ENCODE measurements around the gene RHCG. TPM values are rescaled to one million over a fixed set of nuclear protein-coding genes. Genes with fewer than 3 reads are reported as not detected.

Gene RHCG
- total RNA-seq, 2 experiments from 2014 or later = not detected

DNA sequence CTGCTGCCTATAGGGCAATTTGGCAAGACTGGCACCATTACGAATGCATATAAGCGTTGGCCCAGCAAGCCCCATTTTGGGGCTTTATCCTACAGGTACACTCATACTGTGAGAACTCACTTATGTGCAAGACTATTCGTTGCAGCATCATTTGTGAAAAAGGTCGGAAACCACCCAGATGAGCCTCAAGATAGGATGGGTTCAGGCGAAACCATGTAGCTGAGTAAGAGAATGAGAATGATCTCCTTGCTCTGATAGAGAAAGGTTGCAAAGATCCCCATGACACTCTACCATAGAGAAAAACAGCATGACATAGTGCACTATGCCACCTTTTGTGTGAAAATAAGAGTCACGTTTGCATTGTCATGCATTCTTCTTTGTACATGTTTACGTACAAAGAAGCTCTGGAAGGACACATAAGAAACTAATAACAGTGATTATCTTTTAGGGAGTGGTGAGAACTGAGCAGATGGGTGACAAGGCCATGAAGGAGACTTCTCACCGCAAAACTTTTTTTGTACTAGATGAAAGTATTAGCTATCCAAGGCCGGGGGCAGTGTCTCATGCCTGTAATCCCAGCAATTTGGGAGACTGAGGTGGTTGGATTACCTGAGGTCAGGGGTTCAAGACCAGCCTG, 50.0 kb downstream of the RHCG start:
- peaks cover 23% of the 10 kb centered on the region for H3K27me3 Mint-ChIP-seq (ENCODE audit: low read depth)
- DNase-seq = no peak
- CTCF ChIA-PET = interaction anchor here (0.5 to 1.6 kb wide), 5 partner anchors 11 to 403 kb away, joined by 3 to 6 read pairs (median 3); no protein-coding TSS in a partner anchor
- H3K36me3 Mint-ChIP-seq (ENCODE audit: low read depth) = no peaks in the 10 kb centered on the region
- H3K9me3 Mint-ChIP-seq = no peaks in the 10 kb centered on the region
- intact Hi-C loops (cut with micrococcal nuclease) = no loop called here
- H3K4me3 Mint-ChIP-seq = no peak overlapping the region
- no peaks in the 10 kb centered on the region for H3K4me1 Mint-ChIP-seq (ENCODE audit: low read depth)
- H3K27ac Mint-ChIP-seq = no peak overlapping the region

DNA sequence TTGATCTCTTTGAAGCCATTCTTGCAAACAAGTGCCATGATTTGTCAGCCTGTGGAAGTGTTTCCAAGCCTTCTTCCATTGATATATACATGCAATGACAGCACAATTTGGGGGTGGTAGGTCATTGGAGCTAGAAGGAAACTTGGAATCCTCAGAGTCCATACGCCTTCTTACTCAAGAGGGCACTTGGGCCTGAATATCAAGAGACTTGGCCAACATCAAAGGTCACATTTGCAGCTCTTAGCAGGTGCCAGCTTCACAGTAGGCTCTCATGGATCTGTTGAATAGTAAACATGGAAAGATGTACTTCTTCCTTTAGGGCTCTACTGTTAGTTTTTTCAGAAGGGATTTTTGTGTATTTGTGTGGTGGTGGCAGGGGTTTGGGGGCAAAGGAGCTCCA, 50.9 kb downstream of the RHCG start:
- no peak overlapping the region for H3K4me3 Mint-ChIP-seq
- H3K9me3 Mint-ChIP-seq = no peaks in the 10 kb centered on the region
- no peaks in the 10 kb centered on the region for H3K36me3 Mint-ChIP-seq (ENCODE audit: low read depth)
- H3K27me3 Mint-ChIP-seq (ENCODE audit: low read depth) = peaks cover 20% of the 10 kb centered on the region
- no peak for DNase-seq
- intact Hi-C loops (cut with micrococcal nuclease) = no loop called here
- H3K27ac Mint-ChIP-seq = no peak overlapping the region
- no peaks in the 10 kb centered on the region for H3K4me1 Mint-ChIP-seq (ENCODE audit: low read depth)
- CTCF ChIA-PET = interaction anchor here (0.5 to 1.6 kb wide), 4 partner anchors 27 to 88 kb away, joined by 3 to 5 read pairs (median 3); no protein-coding TSS in a partner anchor

DNA sequence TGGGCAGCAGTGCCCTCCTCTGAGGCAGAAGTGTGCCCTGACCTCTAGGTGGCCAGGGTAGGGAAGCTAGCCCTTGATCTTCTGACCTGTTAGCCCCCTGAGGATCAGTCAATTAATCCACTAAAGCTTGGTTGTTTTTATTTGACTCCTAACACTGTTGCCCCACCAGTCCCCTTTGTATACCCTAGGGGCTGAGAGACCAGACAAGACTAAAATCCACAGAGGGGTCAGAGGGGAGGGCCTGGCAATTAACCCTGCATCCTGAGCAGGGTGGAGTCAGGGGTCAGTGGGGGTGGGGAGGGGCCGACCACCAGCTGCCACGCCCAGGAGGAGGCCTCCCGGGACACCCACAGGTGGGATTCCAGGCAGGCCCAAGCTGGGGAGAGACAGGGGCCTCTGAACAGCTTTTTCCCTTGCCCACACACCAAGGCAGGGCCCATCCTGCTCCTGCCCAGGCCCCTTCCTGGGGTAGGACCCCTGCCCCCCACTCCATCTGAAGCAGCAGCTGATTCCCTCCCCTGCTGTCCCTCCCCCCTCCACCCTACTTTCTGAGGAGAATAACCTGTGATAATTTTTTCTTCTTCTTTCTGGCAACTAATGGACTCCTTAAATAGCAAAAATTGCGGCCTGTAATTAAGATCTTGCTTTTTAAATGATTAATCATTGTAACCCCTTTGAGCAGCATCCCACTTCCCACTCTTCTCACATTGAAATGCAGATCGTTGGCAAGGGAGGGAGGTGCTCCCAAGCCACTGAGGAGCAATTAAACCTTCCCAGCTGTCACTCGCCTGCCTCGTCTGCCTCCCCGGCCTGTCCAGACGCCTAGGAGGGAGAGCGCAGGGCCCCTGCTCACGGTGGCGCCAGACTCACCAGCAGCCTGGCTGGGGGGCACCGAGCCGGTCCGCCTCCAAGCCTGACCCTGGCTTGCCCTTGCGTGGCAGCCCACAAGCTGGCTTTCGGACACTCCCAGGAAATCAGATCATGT, 51.9 kb downstream of the RHCG start:
- Mint-ChIP-seq H3K27me3 (ENCODE audit: low read depth) (peaks cover 17% of the 10 kb centered on the region), H3K4me3 (no peak overlapping the region), H3K9me3 (no peaks in the 10 kb centered on the region), H3K4me1 (ENCODE audit: low read depth) (no peaks in the 10 kb centered on the region), H3K36me3 (ENCODE audit: low read depth) (no peaks in the 10 kb centered on the region), H3K27ac (no peak overlapping the region)
- no peak for DNase-seq
- intact Hi-C loops (cut with micrococcal nuclease) = no loop called here
- CTCF ChIA-PET = interaction anchor here (0.5 to 1.1 kb wide), 4 partner anchors 14 to 180 kb away, joined by 3 read pairs; no protein-coding TSS in a partner anchor

DNA sequence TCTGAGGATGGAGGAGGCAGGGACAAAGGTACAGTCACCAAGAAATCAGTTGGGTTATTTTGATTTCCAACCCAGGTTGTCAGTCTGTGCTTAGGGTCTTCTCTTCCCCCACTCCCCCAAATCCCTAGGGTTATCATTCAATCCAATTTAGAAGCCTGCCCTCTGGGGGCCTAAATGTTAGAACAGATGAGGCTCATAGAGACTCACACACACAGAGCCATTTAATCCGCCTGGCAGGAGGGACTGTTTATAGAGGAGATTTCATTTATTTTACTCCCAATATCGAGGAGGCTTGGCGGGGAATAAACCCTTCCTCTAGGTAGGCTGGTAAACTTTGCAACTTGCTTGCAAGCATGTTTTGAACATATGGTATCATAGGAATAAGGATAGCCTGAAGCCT, 52.8 kb downstream of the RHCG start:
- no peaks in the 10 kb centered on the region for H3K4me1 Mint-ChIP-seq (ENCODE audit: low read depth)
- no peaks in the 10 kb centered on the region for H3K9me3 Mint-ChIP-seq
- H3K36me3 Mint-ChIP-seq (ENCODE audit: low read depth) = no peaks in the 10 kb centered on the region
- peaks cover 18% of the 10 kb centered on the region for H3K27me3 Mint-ChIP-seq (ENCODE audit: low read depth)
- no peak overlapping the region for H3K4me3 Mint-ChIP-seq
- intact Hi-C loops (cut with micrococcal nuclease) = loop anchor here (2.0 kb wide), 1 partner anchor 29 kb away; no protein-coding TSS in a partner anchor
- no peak overlapping the region for H3K27ac Mint-ChIP-seq
- no peak for DNase-seq
- CTCF ChIA-PET = interaction anchor here (0.7 to 3.1 kb wide), 6 partner anchors 10 to 121 kb away, joined by 3 to 11 read pairs (median 3); no protein-coding TSS in a partner anchor

DNA sequence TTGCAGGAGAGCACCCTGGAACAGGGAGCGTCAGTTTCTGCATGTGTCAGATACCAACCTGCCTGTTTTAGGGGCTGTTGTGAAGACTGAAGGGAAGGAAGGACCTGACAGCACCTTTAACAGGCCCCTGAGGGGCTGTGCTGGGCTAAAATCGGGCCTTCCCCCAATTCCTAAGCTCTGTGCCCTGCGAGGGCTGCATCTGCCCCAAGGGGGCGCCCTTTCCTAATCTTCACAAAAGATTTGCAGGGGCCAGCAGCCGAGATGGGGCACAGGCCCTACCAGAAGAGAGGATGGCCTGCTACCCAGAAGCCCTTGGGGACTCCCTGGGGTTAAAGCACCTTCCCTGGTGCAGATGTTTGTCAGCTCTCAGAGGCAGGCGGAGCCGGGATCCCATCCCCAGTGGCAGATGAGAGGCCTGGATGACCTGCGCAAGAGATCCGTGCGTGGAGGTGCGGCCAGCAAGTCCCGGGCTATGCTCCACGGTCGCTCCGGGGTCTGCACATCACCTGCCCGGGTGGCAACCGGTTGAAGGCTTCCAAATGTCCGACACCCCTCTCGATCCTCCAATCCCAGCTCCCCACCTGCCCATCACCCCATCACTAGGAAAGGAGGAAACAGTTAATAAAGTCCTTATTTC, 53.6 kb downstream of the RHCG start:
- no peak overlapping the region for H3K27ac Mint-ChIP-seq

DNA sequence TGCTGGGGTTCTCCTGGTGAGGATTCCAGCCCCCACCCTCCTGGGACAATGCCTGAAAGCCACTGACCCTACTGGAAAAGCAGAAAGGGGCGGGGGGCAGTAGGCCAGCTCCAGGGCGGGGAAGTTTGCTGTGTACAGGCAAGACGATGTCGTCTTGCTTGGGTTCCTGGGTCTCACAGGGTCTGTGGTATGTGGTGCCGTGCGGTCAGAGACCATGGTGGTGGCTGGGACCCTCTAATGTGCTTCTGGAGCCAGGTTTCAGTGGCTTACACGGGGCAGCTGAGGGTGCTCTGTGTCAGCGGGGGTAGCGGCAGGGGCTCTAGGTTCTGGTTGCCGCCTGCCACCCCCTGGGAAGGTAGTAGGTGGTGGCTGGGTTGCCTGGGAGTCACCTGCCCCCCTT, 54.2 kb downstream of the RHCG start:
- CTCF ChIA-PET = interaction anchor here (0.9 to 3.1 kb wide), 8 partner anchors 14 to 112 kb away, joined by 3 to 11 read pairs (median 4); no protein-coding TSS in a partner anchor
- Mint-ChIP-seq H3K4me1 (ENCODE audit: low read depth) (no peaks in the 10 kb centered on the region), H3K36me3 (ENCODE audit: low read depth) (no peaks in the 10 kb centered on the region), H3K27ac (no peak overlapping the region), H3K27me3 (ENCODE audit: low read depth) (peaks cover 11% of the 10 kb centered on the region), H3K9me3 (no peaks in the 10 kb centered on the region), H3K4me3 (no peak overlapping the region)
- no peak for DNase-seq
- intact Hi-C loops (cut with micrococcal nuclease) = loop anchor here (1.0 to 2.0 kb wide), 2 partner anchors 31 to 114 kb away; no protein-coding TSS in a partner anchor

More for the DNA sequence above, 53.6 kb downstream of the RHCG start:
- DNase-seq = peak; percentile 74
- no peaks in the 10 kb centered on the region for H3K9me3 Mint-ChIP-seq
- CTCF ChIA-PET = interaction anchor here (0.7 to 3.1 kb wide), 11 partner anchors 9 to 122 kb away, joined by 3 to 11 read pairs (median 4); no protein-coding TSS in a partner anchor
- H3K4me1 Mint-ChIP-seq (ENCODE audit: low read depth) = no peaks in the 10 kb centered on the region
- peaks cover 13% of the 10 kb centered on the region for H3K27me3 Mint-ChIP-seq (ENCODE audit: low read depth)
- no peak overlapping the region for H3K4me3 Mint-ChIP-seq
- H3K36me3 Mint-ChIP-seq (ENCODE audit: low read depth) = no peaks in the 10 kb centered on the region
- intact Hi-C loops (cut with micrococcal nuclease) = loop anchor here (1.0 to 2.0 kb wide), 2 partner anchors 30 to 114 kb away; no protein-coding TSS in a partner anchor

DNA sequence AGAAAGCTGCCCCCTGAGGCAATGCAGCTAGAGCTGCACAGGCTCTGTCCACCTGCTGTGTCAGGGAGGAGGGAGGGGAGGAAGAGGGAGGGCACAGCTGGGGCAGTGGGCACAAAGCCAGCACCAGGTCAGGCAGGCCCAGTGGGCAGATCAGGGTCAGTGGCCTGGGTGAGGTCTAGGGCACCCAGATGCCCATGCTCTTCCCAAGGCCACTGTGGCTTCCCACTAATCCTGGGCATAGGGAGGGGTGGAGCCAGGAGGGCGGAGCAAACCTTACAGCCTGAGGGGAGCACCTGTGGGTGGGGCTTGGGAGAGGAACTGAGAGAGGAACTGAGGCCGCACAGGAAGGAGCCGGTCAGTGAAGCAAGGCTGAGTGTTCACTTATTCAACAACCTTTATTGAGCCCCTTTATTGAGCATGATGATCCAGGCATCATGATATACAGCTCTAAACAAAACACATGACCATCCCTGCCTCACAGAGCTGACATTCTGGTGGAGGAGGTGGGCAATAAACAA, 55.0 kb downstream of the RHCG start:
- intact Hi-C loops (cut with micrococcal nuclease) = no loop called here
- Mint-ChIP-seq H3K4me3 (no peak overlapping the region), H3K4me1 (ENCODE audit: low read depth) (no peaks in the 10 kb centered on the region), H3K27ac (no peak overlapping the region), H3K36me3 (ENCODE audit: low read depth) (no peaks in the 10 kb centered on the region), H3K9me3 (no peaks in the 10 kb centered on the region), H3K27me3 (ENCODE audit: low read depth) (peaks cover 7% of the 10 kb centered on the region)
- CTCF ChIA-PET = interaction anchor here (1.6 to 3.1 kb wide), 4 partner anchors 13 to 113 kb away, joined by 3 to 11 read pairs (median 4); no protein-coding TSS in a partner anchor
- DNase-seq = no peak

DNA sequence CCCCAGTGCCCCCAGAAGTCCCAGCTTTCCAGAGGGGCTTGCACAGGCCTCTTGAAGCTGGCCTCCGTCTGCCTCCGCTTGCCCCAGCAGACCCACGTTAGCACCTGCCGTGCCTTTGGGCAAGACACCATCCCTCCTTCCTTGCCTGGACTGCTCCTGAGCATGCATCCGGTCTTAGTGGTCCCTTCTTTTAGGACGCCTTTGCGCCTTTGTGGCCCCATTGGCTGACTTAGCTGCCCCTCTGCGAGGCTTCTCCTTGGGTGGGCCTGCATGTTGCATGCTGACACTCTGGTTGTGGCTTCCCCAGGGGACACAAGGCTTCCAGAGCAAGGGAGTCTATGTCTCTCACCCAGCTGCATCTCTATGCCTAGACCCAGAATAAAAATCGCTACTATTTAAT, 56.6 kb downstream of the RHCG start:
- H3K36me3 Mint-ChIP-seq (ENCODE audit: low read depth) = no peaks in the 10 kb centered on the region
- DNase-seq = no peak
- no peak overlapping the region for H3K4me3 Mint-ChIP-seq
- H3K27ac Mint-ChIP-seq = no peak overlapping the region
- H3K27me3 Mint-ChIP-seq (ENCODE audit: low read depth) = peaks cover 7% of the 10 kb centered on the region
- CTCF ChIA-PET = interaction anchor here (1.7 kb wide), 1 partner anchor 23 kb away, joined by 4 read pairs; no protein-coding TSS in a partner anchor
- no peaks in the 10 kb centered on the region for H3K9me3 Mint-ChIP-seq
- intact Hi-C loops (cut with micrococcal nuclease) = no loop called here
- no peaks in the 10 kb centered on the region for H3K4me1 Mint-ChIP-seq (ENCODE audit: low read depth)

DNA sequence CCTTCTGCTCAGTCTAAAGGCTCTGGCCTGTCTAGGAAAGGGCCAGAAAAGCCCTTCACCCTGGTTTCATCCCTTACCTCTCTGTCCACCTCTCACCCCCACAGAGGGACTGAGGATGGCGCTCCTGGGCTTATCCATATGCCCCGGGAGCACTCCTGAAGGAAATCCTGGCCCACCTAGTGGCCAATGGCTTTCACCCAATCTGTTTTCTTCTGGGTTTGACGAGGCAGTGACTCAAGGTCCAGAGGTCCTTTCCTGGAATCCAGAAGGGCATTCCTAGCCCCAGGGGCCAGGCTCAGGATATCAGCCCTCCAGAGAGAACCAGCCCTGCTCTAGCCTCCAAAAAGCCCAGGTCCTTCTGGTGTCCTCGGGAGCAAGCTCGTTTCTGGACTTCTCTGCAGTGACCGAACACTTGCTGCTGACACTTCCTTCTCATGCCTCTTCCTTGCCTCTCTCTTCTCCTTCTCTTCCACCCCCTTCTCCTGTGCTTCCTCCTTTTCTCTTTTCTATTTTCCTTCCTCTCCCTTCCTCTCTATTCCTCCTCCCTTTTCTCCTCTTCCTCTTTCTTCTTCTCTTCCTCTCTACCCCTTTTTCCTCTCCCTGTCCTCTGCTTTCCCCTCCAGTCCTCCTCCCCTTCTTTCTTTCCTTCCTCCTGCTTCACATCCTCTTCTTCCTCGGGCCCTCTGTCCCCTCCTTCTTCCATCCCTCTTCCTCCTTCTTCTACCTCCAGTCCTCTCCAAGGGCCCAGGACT, 59.6 kb downstream of the RHCG start:
- no peaks in the 10 kb centered on the region for H3K9me3 Mint-ChIP-seq
- H3K4me3 Mint-ChIP-seq = no peak overlapping the region
- intact Hi-C loops (cut with micrococcal nuclease) = no loop called here

DNA sequence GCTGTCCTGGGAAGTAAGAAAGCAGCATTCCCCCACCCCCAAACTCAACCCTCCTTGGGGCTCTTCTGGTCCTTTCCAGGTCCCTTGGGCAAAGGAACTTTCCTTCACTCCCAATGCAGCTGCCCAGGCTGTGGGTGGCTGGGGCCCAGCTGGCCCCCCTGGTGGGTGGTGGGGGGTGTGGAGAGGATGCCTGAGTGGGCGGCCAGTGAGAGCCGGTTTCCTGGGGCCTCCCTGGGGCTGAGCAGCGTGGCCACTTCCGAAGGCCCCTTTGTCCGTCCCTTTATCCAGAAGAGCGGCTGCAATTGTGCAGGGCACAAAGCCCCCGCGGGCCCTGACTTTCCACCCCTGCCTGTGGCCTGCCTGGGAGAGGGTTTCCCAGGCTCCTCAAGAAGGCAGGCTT, 61.0 kb downstream of the RHCG start:
- no peak overlapping the region for H3K27ac Mint-ChIP-seq
- H3K27me3 Mint-ChIP-seq (ENCODE audit: low read depth) = peaks cover 14% of the 10 kb centered on the region
- intact Hi-C loops (cut with micrococcal nuclease) = no loop called here
- no peak overlapping the region for H3K4me3 Mint-ChIP-seq
- H3K9me3 Mint-ChIP-seq = no peaks in the 10 kb centered on the region
- H3K4me1 Mint-ChIP-seq (ENCODE audit: low read depth) = peaks cover 3% of the 10 kb centered on the region
- no peaks in the 10 kb centered on the region for H3K36me3 Mint-ChIP-seq (ENCODE audit: low read depth)
- no peak for DNase-seq
- CTCF ChIA-PET = interaction anchor here (0.8 kb wide), 1 partner anchor 12 kb away, joined by 3 read pairs; no protein-coding TSS in a partner anchor

More for the DNA sequence above, 59.6 kb downstream of the RHCG start:
- no peak for DNase-seq
- Mint-ChIP-seq H3K4me1 (ENCODE audit: low read depth) (no peaks in the 10 kb centered on the region), H3K27ac (no peak overlapping the region), H3K36me3 (ENCODE audit: low read depth) (no peaks in the 10 kb centered on the region), H3K27me3 (ENCODE audit: low read depth) (peaks cover 13% of the 10 kb centered on the region)
- CTCF ChIA-PET = interaction anchor here (1.1 to 1.7 kb wide), 3 partner anchors 20 to 79 kb away, joined by 3 to 5 read pairs (median 5); no protein-coding TSS in a partner anchor

DNA sequence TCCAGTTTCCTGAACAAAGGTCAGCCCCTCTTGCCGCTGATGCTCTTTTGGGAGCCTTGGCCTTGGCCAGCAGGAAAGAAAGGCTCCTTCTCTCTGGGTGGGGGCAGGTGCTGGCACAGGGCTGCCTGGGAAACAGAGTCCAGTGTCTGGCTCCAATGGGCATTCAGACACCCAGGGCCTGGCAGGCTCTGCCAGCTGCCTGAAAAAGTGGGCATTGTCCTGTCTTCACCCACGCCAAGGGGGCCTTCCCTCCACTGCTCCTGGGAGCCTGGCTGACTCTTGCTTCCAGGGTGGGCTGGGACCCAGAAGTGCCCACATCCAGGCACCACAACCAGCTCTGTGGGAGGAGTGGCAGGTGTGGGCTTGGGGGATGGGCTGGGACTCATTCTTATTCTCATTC, 62.7 kb downstream of the RHCG start:
- intact Hi-C loops (cut with micrococcal nuclease) = no loop called here
- CTCF ChIA-PET = interaction anchor here (0.6 to 2.3 kb wide), 4 partner anchors 9 to 460 kb away, joined by 3 to 18 read pairs (median 4); no protein-coding TSS in a partner anchor
- Mint-ChIP-seq H3K27me3 (ENCODE audit: low read depth) (peaks cover 12% of the 10 kb centered on the region), H3K36me3 (ENCODE audit: low read depth) (no peaks in the 10 kb centered on the region), H3K4me1 (ENCODE audit: low read depth) (peaks cover 4% of the 10 kb centered on the region), H3K4me3 (no peak overlapping the region), H3K9me3 (no peaks in the 10 kb centered on the region), H3K27ac (no peak overlapping the region)
- no peak for DNase-seq
